ENCODE results near the gene PDIA6. TPM values are rescaled to one million over a fixed set of nuclear protein-coding genes. Genes with fewer than 3 reads are reported as not detected.

Gene PDIA6, protein sequence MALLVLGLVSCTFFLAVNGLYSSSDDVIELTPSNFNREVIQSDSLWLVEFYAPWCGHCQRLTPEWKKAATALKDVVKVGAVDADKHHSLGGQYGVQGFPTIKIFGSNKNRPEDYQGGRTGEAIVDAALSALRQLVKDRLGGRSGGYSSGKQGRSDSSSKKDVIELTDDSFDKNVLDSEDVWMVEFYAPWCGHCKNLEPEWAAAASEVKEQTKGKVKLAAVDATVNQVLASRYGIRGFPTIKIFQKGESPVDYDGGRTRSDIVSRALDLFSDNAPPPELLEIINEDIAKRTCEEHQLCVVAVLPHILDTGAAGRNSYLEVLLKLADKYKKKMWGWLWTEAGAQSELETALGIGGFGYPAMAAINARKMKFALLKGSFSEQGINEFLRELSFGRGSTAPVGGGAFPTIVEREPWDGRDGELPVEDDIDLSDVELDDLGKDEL
- total RNA-seq = 100 to 1,000 TPM; 121 to 168 (median 126) TPM
- long read RNA-seq, donor 1, transcript PDIA6-201 (13 exons, 2,338 nt) = major isoform, 430 of 452 reads
- long read RNA-seq, donor 1, partial matches to known transcripts = 9 of 452 reads
- long read RNA-seq, donor 1, other reads (novel, unspliced or antisense) = 11 of 452 reads
- long read RNA-seq, donor 2, transcript PDIA6-201 (13 exons, 2,338 nt) = major isoform, 277 of 339 reads
- long read RNA-seq, donor 2, partial matches to known transcripts = 54 of 339 reads
- long read RNA-seq, donor 2, other reads (novel, unspliced or antisense) = 8 of 339 reads

DNA sequence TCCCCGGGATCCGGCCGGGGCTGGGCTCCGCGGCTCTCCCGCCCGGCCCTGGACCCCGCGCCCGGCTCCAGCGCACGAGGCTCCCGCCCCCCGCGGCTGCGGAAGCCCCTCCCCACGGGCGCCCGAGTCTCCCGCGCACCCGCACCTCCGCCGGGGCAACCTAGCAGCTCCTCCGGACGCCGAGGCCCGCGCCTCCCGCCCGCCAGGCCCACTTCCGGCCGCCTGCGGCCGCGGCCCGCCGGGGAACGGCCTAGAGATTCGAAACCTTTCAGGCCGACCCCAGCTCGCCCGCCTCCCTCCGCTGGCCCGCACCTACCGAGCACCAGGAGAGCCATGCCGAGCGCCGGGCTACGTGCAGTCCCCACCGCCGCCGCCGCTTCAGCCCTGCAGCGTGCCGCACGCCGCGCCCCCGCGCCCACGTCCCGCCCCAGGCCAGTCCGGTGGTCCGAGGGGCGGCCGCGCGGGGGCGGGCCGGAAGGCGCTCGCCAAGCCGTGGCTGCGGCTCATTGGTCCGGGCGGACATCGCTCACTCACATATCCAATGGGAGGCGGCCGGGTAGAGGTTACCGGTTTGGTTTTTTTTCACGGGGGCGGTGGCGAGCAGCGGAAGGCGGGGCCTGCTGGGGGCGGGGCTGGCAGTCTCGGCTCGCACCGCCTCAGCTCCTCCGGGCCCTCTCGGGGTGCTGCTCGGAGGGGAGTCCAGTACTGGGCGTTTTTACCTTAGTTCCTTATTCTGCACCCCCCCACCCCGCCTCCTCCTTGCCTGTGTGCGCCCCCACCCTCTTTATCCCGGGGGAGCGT is at the start of gene PDIA6:
Gene PDIA6, minus strand, starts transcription at position 424 of the 801 bp plus-strand sequence. Its CDS starts 89 bp downstream, at position 335.
- ATAC-seq (peak; percentile 98), DNase-seq (peak; percentile 97 to 99 (median 99))
- no peaks in the 10 kb centered on the region for H3K9me3 ChIP-seq
- TF ChIP-seq, protein P1, sequence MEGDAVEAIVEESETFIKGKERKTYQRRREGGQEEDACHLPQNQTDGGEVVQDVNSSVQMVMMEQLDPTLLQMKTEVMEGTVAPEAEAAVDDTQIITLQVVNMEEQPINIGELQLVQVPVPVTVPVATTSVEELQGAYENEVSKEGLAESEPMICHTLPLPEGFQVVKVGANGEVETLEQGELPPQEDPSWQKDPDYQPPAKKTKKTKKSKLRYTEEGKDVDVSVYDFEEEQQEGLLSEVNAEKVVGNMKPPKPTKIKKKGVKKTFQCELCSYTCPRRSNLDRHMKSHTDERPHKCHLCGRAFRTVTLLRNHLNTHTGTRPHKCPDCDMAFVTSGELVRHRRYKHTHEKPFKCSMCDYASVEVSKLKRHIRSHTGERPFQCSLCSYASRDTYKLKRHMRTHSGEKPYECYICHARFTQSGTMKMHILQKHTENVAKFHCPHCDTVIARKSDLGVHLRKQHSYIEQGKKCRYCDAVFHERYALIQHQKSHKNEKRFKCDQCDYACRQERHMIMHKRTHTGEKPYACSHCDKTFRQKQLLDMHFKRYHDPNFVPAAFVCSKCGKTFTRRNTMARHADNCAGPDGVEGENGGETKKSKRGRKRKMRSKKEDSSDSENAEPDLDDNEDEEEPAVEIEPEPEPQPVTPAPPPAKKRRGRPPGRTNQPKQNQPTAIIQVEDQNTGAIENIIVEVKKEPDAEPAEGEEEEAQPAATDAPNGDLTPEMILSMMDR (IDR thresholded peaks at IDR 0.05) = no peak
- no peaks in the 10 kb centered on the region for H3K36me3 ChIP-seq (ENCODE audit: low read depth)
- intact Hi-C loops (cut with DNase I, micrococcal nuclease) = no loop called here
- H3K4me1 ChIP-seq (ENCODE audit: low read depth) = peaks cover 19% of the 10 kb centered on the region
- H3K4me3 ChIP-seq = peak within 1 kb of the TSS; percentile 92

DNA sequence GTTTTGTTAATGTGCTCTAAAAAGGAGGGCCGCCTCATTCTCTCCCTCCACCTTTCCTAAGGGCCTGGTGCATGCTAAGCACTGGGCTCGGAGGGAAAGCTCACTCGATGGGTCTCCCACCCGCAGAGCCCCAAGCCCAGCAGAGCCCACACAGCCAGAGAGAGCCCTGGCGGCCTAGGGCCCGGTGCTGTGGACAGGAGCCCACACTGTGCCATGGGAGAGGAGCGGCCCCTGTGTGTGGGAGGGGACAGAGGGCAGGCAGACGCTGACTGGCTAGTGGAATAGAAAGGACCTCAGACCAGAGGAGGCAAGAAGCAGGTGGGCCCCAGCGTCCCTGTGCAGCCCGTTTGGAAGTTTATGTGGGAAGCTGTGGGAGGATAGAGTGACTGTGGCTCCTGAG is 49.7 kb upstream of the PDIA6 start:
- ATAC-seq (no peak), DNase-seq (no peak)
- intact Hi-C loops (cut with DNase I, micrococcal nuclease) = no loop called here

DNA sequence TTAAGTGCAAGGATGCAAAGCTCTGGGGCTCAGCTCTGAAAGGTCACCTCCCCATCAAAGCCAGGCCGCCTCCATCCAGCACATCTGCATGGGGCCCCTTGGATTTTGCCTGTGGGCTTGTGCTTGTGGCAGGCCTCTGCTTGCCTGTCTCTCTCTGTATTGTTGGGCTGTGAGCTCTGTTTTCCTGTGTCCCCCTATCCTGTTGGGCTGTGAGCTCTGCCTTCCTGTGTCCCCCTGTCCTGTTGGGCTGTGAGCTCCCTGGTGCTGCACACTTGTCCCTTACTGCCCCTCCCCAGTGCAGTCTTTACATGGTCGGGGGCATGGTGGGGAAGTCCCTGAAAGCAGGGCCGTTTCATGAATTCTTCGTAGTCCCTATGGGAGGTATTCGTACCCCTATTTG is 49.2 kb upstream of the PDIA6 start:
- DNase-seq = no peak
- H3K36me3 ChIP-seq (ENCODE audit: low read depth) = no peaks in the 10 kb centered on the region
- ATAC-seq = no peak
- no peaks in the 10 kb centered on the region for H3K4me1 ChIP-seq (ENCODE audit: low read depth)
- intact Hi-C loops (cut with DNase I, micrococcal nuclease) = no loop called here
- H3K9me3 ChIP-seq = no peaks in the 10 kb centered on the region
- no peak overlapping the region for H3K4me3 ChIP-seq
- TF ChIP-seq, protein P1 (IDR thresholded peaks at IDR 0.05) = no peak

More for the DNA sequence above, 49.7 kb upstream of the PDIA6 start:
- TF ChIP-seq, protein P1 (IDR thresholded peaks at IDR 0.05) = no peak
- Histone ChIP-seq H3K4me1 (ENCODE audit: low read depth) (no peaks in the 10 kb centered on the region), H3K9me3 (no peaks in the 10 kb centered on the region), H3K36me3 (ENCODE audit: low read depth) (no peaks in the 10 kb centered on the region), H3K4me3 (no peak overlapping the region)

DNA sequence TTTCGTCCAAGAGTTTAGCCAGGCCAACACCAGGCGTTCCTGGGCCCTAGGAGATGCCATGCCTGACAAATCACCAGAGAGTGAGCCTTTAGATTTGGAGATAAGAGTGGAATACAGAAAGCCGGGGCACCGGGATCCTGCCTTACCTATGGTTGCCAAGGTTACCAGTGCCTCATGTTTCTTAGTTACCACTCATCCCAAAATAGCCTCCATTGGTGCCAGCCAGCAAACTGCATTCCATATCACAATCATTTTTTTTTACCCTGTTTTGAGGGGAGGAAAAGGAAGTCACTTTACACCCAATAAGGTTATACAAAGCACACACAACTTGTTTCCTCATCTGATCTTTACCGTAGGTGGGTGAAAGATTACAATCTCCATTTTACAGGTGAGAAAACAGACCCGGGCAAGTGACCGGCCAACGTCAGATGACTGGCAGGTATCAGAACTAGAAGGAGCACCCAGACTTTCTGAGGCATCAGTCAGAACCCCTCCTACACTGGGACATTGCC is 48.3 kb upstream of the PDIA6 start:
- intact Hi-C loops (cut with DNase I, micrococcal nuclease) = no loop called here
- ATAC-seq (peak; percentile 70), DNase-seq (no peak)
- TF ChIP-seq, protein P1 (IDR thresholded peaks at IDR 0.05) = no peak
- Histone ChIP-seq H3K9me3 (no peaks in the 10 kb centered on the region), H3K36me3 (ENCODE audit: low read depth) (no peaks in the 10 kb centered on the region), H3K4me1 (ENCODE audit: low read depth) (no peaks in the 10 kb centered on the region), H3K4me3 (no peak overlapping the region)

DNA sequence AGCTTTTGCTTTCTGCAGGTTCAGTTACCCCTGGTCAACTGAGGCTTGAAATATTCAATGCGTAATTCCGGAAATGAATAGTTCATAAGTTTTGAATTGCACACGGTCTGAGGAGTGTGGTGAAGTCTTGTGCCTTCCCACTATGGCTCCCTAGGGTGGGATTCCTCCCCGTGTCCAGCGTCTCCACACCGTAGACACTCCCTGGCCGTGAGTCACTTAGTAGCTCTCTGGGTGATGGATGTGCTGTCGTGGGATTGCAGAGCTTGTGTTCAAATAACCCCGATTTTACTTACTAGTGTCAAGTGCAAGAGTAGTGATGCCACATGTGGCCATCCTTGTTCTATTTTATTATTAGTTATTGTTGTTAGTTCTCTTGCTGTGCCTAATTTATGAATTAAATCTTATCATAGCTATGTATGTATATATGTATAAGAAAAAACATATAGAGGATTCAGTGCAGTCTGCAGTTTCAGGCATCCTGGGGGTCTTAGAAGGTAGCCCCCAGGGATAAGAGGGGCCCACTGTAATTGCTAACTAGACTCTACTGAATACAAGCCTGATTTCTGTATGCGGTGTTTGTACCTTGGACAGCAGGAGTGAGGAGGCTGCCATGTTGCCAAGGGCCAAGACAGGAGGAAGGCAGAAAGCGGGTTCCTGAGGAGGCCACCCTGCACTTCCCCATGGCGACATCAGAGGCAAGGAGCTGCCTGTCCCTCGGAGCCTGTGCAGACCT is 47.7 kb upstream of the PDIA6 start:
- TF ChIP-seq, protein P1 (IDR thresholded peaks at IDR 0.05) = no peak
- DNase-seq (no peak), ATAC-seq (no peak)
- Histone ChIP-seq H3K4me1 (ENCODE audit: low read depth) (no peaks in the 10 kb centered on the region), H3K9me3 (no peaks in the 10 kb centered on the region), H3K4me3 (no peak overlapping the region), H3K36me3 (ENCODE audit: low read depth) (no peaks in the 10 kb centered on the region)
- intact Hi-C loops (cut with DNase I, micrococcal nuclease) = no loop called here

Data from mucosa of descending colon (tissue), 3 donors.